ENCODE data around the gene CELSR1.

Gene CELSR1

DNA sequence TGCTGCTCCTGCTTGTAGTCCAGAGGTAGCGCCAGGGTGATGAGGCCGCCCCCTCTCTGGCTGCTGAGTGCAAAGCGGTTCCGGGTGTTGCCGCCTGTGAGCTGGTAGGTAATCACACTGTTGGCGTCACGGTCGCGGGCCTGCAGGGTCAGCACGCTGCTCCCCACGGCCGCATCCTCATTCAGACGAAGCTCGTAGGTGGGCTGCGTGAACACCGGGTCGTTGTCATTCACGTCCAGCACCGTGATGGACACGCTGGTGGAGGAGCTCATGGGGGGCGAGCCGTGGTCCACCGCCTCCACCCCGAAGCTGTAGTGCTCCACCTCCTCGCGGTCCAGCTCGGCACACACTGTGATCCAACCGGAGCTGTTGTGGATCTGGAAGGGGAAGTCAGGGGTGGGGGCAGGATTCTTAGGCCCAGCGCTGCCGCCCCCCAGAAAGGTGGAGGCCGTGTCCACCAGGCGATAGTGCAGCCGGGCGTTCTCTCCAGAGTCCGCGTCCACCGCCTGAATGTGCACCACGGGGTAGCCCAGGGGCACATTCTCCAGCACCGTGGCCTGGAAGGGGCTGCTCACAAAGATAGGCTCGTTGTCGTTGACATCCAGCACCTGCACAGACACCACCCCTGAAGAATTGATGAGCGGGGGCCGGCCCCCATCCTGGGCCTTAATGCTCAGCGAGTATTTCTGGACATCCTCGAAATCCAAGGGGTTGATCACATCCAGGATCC lies 2.4 kb downstream of the CELSR1 start:
- no peak overlapping the region for H3K4me2 ChIP-seq (ENCODE audit: low read length)
- no peak overlapping the region for H4K91ac ChIP-seq (ENCODE audit: low read depth, low read length)
- WGBS (ENCODE audit: extremely low coverage, insufficient coverage, insufficient read length), result no CpG with 5 or more reads among the region's 45 CpGs
- H3K14ac ChIP-seq (ENCODE audit: low read length), result no peak overlapping the region
- H4K12ac ChIP-seq (ENCODE audit: low read depth, low read length), result no peak overlapping the region
- H3K23ac ChIP-seq (ENCODE audit: low read length), result no peak overlapping the region
- H3K4me1 ChIP-seq (ENCODE audit: control insufficient read depth in 1 of 2, insufficient read depth in 2 of 2, low read length in 2 of 2), result peaks cover 3 to 23% of the 10 kb centered on the region in 2 experiments
- H3K9ac ChIP-seq (ENCODE audit: low read length), result no peak overlapping the region
- no peak overlapping the region for H3K4ac ChIP-seq (ENCODE audit: low read depth, low read length)
- H3K36me3 ChIP-seq (ENCODE audit: control insufficient read depth in 1 of 2, insufficient read depth in 2 of 2, low read length in 2 of 2), result peaks cover 19 to 31% of the 10 kb centered on the region in 2 experiments
- no peak overlapping the region for H2BK5ac ChIP-seq (ENCODE audit: low read depth, low read length, poor library complexity)
- no peak overlapping the region for H3K18ac ChIP-seq (ENCODE audit: low read length)
- H2BK12ac ChIP-seq (ENCODE audit: low read length), result no peak overlapping the region
- peaks cover 31% of the 10 kb centered on the region for H3K9me3 ChIP-seq (ENCODE audit: insufficient read depth, low read depth, low read length)
- no peak overlapping the region for H2BK120ac ChIP-seq (ENCODE audit: insufficient read depth, low read length, poor library complexity)
- peak overlapping the region; percentile 2 for H3K4me3 ChIP-seq (ENCODE audit: low read depth, low read length)
- H2AFZ ChIP-seq (ENCODE audit: insufficient read depth, low read length, poor library complexity), result no peak overlapping the region
- H3K27ac ChIP-seq (ENCODE audit: low read depth, low read length), result no peak overlapping the region
- no peak for DNase-seq
- H3K79me1 ChIP-seq (ENCODE audit: low read length), result peaks cover 5% of the 10 kb centered on the region
- peaks cover 15% of the 10 kb centered on the region for H3K27me3 ChIP-seq (ENCODE audit: insufficient read depth, low read length)
- H3K79me2 ChIP-seq (ENCODE audit: control insufficient read depth, insufficient read depth, low read length, poor library complexity), result no peaks in the 10 kb centered on the region
- H2AK5ac ChIP-seq (ENCODE audit: low read length), result no peak overlapping the region
- H4K8ac ChIP-seq (ENCODE audit: low read depth, low read length), result no peak overlapping the region

DNA sequence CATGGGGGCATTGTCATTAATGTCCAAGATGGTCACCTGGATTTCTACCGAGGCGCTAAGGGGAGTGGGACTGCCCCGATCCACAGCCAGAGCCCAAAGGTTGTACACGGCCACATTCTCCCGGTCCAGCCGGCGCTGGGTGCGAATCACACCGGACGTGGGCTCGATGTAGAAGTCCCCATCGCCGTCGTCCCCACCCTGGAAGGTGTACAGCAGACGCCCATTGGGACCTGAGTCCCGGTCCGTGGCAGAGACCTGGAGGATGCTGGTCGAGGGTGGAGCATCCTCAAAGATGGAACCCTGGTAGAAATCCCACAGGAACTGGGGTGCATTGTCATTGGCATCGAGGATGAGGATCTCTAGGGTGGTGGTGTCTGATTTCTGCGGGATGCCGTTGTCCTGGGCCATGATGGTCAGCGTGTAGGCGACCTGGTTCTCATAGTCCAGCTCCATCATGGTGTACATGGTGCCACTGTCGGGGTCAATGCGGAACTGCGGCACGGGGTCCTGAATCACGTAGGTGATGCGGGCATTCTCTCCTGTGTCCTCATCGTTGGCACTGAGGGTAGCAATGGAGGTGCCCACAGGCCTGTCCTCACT lies 3.1 kb downstream of the CELSR1 start:
- peaks cover 19 to 31% of the 10 kb centered on the region in 2 experiments for H3K36me3 ChIP-seq (ENCODE audit: control insufficient read depth in 1 of 2, insufficient read depth in 2 of 2, low read length in 2 of 2)
- no peak overlapping the region for H3K4me2 ChIP-seq (ENCODE audit: low read length)
- peak overlapping the region; percentile 2 for H3K4me3 ChIP-seq (ENCODE audit: low read depth, low read length)
- no peak overlapping the region for H3K14ac ChIP-seq (ENCODE audit: low read length)
- H2BK5ac ChIP-seq (ENCODE audit: low read depth, low read length, poor library complexity), result no peak overlapping the region
- H3K4ac ChIP-seq (ENCODE audit: low read depth, low read length), result no peak overlapping the region
- H2BK120ac ChIP-seq (ENCODE audit: insufficient read depth, low read length, poor library complexity), result no peak overlapping the region
- H3K18ac ChIP-seq (ENCODE audit: low read length), result no peak overlapping the region
- H3K79me2 ChIP-seq (ENCODE audit: control insufficient read depth, insufficient read depth, low read length, poor library complexity), result no peaks in the 10 kb centered on the region
- H3K4me1 ChIP-seq (ENCODE audit: control insufficient read depth in 1 of 2, insufficient read depth in 2 of 2, low read length in 2 of 2), result peaks cover 3 to 22% of the 10 kb centered on the region in 2 experiments
- no peak overlapping the region for H4K91ac ChIP-seq (ENCODE audit: low read depth, low read length)
- H2AFZ ChIP-seq (ENCODE audit: insufficient read depth, low read length, poor library complexity), result no peak overlapping the region
- no peak overlapping the region for H2BK12ac ChIP-seq (ENCODE audit: low read length)
- H3K27ac ChIP-seq (ENCODE audit: low read depth, low read length), result no peak overlapping the region
- no peak for DNase-seq
- H4K12ac ChIP-seq (ENCODE audit: low read depth, low read length), result no peak overlapping the region
- H3K79me1 ChIP-seq (ENCODE audit: low read length), result peaks cover 5% of the 10 kb centered on the region
- H3K23ac ChIP-seq (ENCODE audit: low read length), result no peak overlapping the region
- H3K9ac ChIP-seq (ENCODE audit: low read length), result no peak overlapping the region
- peaks cover 31% of the 10 kb centered on the region for H3K9me3 ChIP-seq (ENCODE audit: insufficient read depth, low read depth, low read length)
- no peak overlapping the region for H4K8ac ChIP-seq (ENCODE audit: low read depth, low read length)
- no CpG with 5 or more reads among the region's 30 CpGs for WGBS (ENCODE audit: extremely low coverage, insufficient coverage, insufficient read length)
- peaks cover 15% of the 10 kb centered on the region for H3K27me3 ChIP-seq (ENCODE audit: insufficient read depth, low read length)
- H2AK5ac ChIP-seq (ENCODE audit: low read length), result no peak overlapping the region

DNA sequence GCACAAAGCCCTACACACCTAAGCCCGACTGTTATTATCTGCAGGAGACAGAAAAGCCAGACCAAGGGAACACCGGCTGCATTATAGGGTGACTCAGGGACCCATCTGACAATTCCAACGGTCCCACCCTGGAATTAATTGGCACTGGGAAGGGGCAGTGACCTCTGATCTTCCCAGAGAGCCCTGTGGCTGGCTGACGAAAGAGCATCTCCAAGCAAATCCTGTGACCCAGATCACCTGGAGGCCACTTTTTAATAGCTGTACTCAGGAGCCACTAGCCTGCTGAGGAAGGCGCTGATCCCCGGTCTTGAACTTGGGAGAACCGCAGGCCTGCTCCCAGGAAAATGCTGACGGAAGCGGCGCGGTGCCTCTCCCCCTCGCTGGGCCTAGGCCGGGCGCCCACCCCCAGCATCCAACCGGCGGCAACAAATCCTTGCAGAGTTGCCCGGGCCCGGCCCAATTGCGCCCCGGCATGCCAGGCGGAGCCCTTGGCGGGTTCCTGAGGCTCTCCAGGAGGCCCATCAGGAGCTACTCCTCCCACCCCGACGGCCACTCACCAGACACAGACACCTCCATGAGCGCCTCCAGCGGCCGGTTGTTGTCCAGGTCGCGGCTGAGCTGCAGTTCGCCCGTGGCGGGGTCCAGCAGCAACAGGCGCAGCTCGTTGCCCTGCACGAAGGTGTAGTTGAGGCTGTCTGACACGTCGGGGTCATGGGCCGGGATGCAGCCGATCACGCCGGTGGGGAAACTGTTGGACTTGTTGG lies 4.2 kb downstream of the CELSR1 start:
- DNase-seq, result peak in 1 of 2 donors; percentile 35
- Histone ChIP-seq H3K79me1 (ENCODE audit: low read length) (peaks cover 5% of the 10 kb centered on the region), H2BK12ac (ENCODE audit: low read length) (no peak overlapping the region), H3K36me3 (ENCODE audit: control insufficient read depth in 1 of 2, insufficient read depth in 2 of 2, low read length in 2 of 2) (peaks cover 19 to 31% of the 10 kb centered on the region in 2 experiments), H2BK120ac (ENCODE audit: insufficient read depth, low read length, poor library complexity) (no peak overlapping the region), H3K14ac (ENCODE audit: low read length) (no peak overlapping the region), H2AK5ac (ENCODE audit: low read length) (no peak overlapping the region), H3K4me1 (ENCODE audit: control insufficient read depth in 1 of 2, insufficient read depth in 2 of 2, low read length in 2 of 2) (peaks cover 3 to 15% of the 10 kb centered on the region in 2 experiments), H3K27ac (ENCODE audit: low read depth, low read length) (no peak overlapping the region), H3K4ac (ENCODE audit: low read depth, low read length) (no peak overlapping the region), H3K23ac (ENCODE audit: low read length) (no peak overlapping the region), H4K8ac (ENCODE audit: low read depth, low read length) (no peak overlapping the region), H3K9me3 (ENCODE audit: insufficient read depth, low read depth, low read length) (peaks cover 31% of the 10 kb centered on the region), H3K27me3 (ENCODE audit: insufficient read depth, low read length) (peaks cover 15% of the 10 kb centered on the region), H4K12ac (ENCODE audit: low read depth, low read length) (no peak overlapping the region), H3K4me3 (ENCODE audit: low read depth, low read length) (no peak overlapping the region), H3K18ac (ENCODE audit: low read length) (peak overlapping the region; percentile 34), H2AFZ (ENCODE audit: insufficient read depth, low read length, poor library complexity) (no peak overlapping the region), H3K79me2 (ENCODE audit: control insufficient read depth, insufficient read depth, low read length, poor library complexity) (no peaks in the 10 kb centered on the region), H2BK5ac (ENCODE audit: low read depth, low read length, poor library complexity) (no peak overlapping the region), H3K4me2 (ENCODE audit: low read length) (no peak overlapping the region), H3K9ac (ENCODE audit: low read length) (no peak overlapping the region), H4K91ac (ENCODE audit: low read depth, low read length) (no peak overlapping the region)
- no CpG with 5 or more reads among the region's 41 CpGs for WGBS (ENCODE audit: extremely low coverage, insufficient coverage, insufficient read length)

DNA sequence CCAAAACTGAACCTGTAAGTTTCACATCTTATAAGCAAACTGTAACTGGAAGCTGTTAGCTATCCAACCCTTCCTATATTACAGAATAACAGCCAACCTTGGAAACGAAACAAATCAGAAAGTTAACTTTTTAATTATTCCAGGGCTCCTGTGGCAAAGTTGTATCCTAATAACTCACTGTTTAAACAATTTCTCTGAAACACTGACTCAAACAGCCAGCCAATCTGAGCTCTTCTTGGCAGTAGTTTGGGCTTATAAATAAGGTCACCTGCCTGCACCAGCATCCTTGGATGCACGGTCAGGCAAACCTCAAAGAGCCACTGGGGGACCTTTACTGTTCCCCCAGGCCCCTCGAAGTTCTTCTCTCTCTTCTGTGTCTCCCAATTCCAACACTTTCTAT lies 5.0 kb downstream of the CELSR1 start:
- H2AFZ ChIP-seq (ENCODE audit: insufficient read depth, low read length, poor library complexity), result no peak overlapping the region
- no peak overlapping the region for H4K91ac ChIP-seq (ENCODE audit: low read depth, low read length)
- no peaks in the 10 kb centered on the region for H3K79me2 ChIP-seq (ENCODE audit: control insufficient read depth, insufficient read depth, low read length, poor library complexity)
- no peak overlapping the region for H3K4ac ChIP-seq (ENCODE audit: low read depth, low read length)
- no peak overlapping the region for H4K8ac ChIP-seq (ENCODE audit: low read depth, low read length)
- H2AK5ac ChIP-seq (ENCODE audit: low read length), result no peak overlapping the region
- H3K18ac ChIP-seq (ENCODE audit: low read length), result no peak overlapping the region
- no CpG with 5 or more reads among the region's 3 CpGs for WGBS (ENCODE audit: extremely low coverage, insufficient coverage, insufficient read length)
- peaks cover 8 to 17% of the 10 kb centered on the region in 2 experiments for H3K4me1 ChIP-seq (ENCODE audit: control insufficient read depth in 1 of 2, insufficient read depth in 2 of 2, low read length in 2 of 2)
- DNase-seq, result no peak
- H3K36me3 ChIP-seq (ENCODE audit: control insufficient read depth in 1 of 2, insufficient read depth in 2 of 2, low read length in 2 of 2), result peaks cover 19 to 31% of the 10 kb centered on the region in 2 experiments
- no peak overlapping the region for H3K14ac ChIP-seq (ENCODE audit: low read length)
- H3K4me2 ChIP-seq (ENCODE audit: low read length), result no peak overlapping the region
- H3K9ac ChIP-seq (ENCODE audit: low read length), result no peak overlapping the region
- H4K12ac ChIP-seq (ENCODE audit: low read depth, low read length), result no peak overlapping the region
- no peak overlapping the region for H2BK120ac ChIP-seq (ENCODE audit: insufficient read depth, low read length, poor library complexity)
- peaks cover 31% of the 10 kb centered on the region for H3K9me3 ChIP-seq (ENCODE audit: insufficient read depth, low read depth, low read length)
- peaks cover 15% of the 10 kb centered on the region for H3K27me3 ChIP-seq (ENCODE audit: insufficient read depth, low read length)
- H3K79me1 ChIP-seq (ENCODE audit: low read length), result peaks cover 2% of the 10 kb centered on the region
- no peak overlapping the region for H3K23ac ChIP-seq (ENCODE audit: low read length)
- no peak overlapping the region for H3K4me3 ChIP-seq (ENCODE audit: low read depth, low read length)
- no peak overlapping the region for H2BK5ac ChIP-seq (ENCODE audit: low read depth, low read length, poor library complexity)
- no peak overlapping the region for H3K27ac ChIP-seq (ENCODE audit: low read depth, low read length)
- H2BK12ac ChIP-seq (ENCODE audit: low read length), result no peak overlapping the region

Data from trophoblast cell (in vitro differentiated cells and primary cell).